Measurements from ENCODE around the gene ZCRB1.

- TF ChIP-seq, protein P1, sequence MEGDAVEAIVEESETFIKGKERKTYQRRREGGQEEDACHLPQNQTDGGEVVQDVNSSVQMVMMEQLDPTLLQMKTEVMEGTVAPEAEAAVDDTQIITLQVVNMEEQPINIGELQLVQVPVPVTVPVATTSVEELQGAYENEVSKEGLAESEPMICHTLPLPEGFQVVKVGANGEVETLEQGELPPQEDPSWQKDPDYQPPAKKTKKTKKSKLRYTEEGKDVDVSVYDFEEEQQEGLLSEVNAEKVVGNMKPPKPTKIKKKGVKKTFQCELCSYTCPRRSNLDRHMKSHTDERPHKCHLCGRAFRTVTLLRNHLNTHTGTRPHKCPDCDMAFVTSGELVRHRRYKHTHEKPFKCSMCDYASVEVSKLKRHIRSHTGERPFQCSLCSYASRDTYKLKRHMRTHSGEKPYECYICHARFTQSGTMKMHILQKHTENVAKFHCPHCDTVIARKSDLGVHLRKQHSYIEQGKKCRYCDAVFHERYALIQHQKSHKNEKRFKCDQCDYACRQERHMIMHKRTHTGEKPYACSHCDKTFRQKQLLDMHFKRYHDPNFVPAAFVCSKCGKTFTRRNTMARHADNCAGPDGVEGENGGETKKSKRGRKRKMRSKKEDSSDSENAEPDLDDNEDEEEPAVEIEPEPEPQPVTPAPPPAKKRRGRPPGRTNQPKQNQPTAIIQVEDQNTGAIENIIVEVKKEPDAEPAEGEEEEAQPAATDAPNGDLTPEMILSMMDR (conservative IDR thresholded peaks at IDR 0.05; ENCODE audit: low read depth, low read length) = no peak
- no peak for TF ChIP-seq RAD21 (IDR thresholded peaks at IDR 0.05; ENCODE audit: low read length)
- TF ChIP-seq POLR2A (IDR thresholded peaks at IDR 0.05; ENCODE audit: low read depth, low read length) = no peak
- no peak for TF ChIP-seq MAZ (IDR thresholded peaks at IDR 0.05; ENCODE audit: borderline replicate concordance, low read depth, low read length)
These were observed 20.6 kb upstream of the ZCRB1 start for GRCh38 chr12:42346403-42347002.

Measured in IMR-90 (cell line).